GM12872 (cell line): Measurements from ENCODE around the gene BAG5.

Source experiments
- CTCF ChIP-seq: IDR thresholded peaks from 3 replicates; pipeline ENCODE4 v1.5.1; 2011; ENCODE audit warnings: low read depth, mild to moderate bottlenecking, low read length, moderate library complexity; ENCODE audit not compliant: insufficient read depth

Gene BAG5

GRCh38 chr14:103576371-103577024, 14.0 kb upstream of the BAG5 start:
- TF ChIP-seq CTCF, result no peak

GRCh38 chr14:103574707-103575285, 12.3 kb upstream of the BAG5 start:
- TF ChIP-seq CTCF, result no peak

- no peak for TF ChIP-seq CTCF
These were observed 11.6 kb upstream of the BAG5 start for GRCh38 chr14:103574104-103574503.

GRCh38 chr14:103569408-103569807, 7.0 kb upstream of the BAG5 start:
- no peak for TF ChIP-seq CTCF

GRCh38 chr14:103568952-103569351, 6.5 kb upstream of the BAG5 start:
- no peak for TF ChIP-seq CTCF

- no peak for TF ChIP-seq CTCF
These were observed 1.5 kb upstream of the BAG5 start for GRCh38 chr14:103563844-103564505.

- no peak for TF ChIP-seq CTCF
These were observed 766 bp upstream of the BAG5 start for GRCh38 chr14:103563226-103563620.
